NCI-H2227 (cell line): ENCODE data around the gene CLTCL1.

Experiments used
- DNase-seq: peaks from one replicate; lab custom pipeline; 2025; ENCODE audit not compliant: unreplicated experiment; lab: John Stamatoyannopoulos, UW

The CLTCL1 gene

DNA sequence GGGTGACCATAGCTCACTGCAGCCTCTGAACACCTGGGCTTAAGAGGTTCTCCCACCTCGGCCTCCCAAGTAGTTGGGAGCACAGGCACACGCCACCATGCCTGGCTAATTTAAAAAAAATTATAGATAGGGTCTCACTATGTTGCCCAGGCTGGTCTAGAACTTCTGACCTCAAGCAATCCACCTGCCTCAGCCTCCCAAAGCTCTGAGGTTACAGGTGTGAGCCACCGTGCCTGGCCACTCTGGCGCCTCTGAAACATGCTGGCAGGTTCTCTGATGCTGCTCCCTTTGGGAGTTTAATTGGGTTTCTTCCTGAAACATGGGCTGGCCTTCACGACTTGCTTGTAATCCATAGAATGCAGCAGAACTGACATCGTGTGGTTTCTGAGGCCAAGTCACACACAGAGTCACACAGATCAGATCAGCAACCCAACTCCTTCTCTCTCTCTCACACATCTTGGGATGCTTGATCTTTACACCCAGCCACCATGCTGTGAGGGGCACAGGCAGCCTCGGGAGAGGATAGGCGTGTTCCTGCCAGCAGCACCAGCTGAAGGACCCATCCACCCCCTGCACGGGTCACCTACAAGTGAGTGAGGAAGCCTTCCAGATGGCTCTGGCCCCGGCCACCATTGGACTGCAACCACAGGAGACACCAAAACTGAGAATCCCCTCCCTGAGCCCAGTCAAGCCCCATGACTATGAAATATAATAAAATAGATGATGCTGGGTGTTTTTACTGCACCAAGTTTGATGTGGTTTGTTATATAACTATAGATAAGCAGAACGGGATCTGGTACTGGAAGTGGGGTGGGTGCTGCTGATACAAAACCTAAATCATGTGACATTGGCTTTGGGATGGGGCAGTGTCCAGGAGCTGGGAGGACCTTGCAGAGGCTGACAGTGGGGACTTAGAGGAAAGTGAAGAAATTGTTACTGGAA lies 138.3 kb downstream of the CLTCL1 start:
- DNase-seq = no peak

GRCh38 chr22:19151329-19152191 lies 140.0 kb downstream of the CLTCL1 start:
- no peak for DNase-seq

GRCh38 chr22:19150482-19151328 lies 140.8 kb downstream of the CLTCL1 start:
- no peak for DNase-seq

DNA sequence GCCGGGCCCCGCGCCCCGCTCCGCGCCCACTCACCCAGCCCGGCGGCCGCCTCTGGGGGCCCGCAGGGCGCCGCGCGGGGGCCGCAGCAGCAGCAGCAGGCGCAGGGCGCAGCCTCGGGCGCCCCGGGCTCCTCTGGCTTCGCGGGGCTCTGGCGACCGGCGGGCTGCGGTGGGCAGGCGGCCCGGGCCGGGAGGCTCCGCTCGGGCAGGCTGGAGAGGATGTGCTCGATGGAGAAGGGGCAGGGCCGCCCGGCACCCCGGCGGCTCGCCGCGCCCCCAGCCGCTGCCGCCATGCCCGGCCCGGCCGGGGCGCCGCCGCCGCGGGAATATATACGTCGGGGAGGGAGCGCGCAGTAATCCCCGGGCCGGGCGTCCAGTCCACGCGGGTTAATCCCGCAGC lies 141.5 kb downstream of the CLTCL1 start, which contains the start of gene GSC2:
Gene GSC2, minus strand, starts transcription at position 302 of the 400 bp plus-strand sequence. Its CDS starts 9 bp downstream, at position 293.
- no peak for DNase-seq

DNA sequence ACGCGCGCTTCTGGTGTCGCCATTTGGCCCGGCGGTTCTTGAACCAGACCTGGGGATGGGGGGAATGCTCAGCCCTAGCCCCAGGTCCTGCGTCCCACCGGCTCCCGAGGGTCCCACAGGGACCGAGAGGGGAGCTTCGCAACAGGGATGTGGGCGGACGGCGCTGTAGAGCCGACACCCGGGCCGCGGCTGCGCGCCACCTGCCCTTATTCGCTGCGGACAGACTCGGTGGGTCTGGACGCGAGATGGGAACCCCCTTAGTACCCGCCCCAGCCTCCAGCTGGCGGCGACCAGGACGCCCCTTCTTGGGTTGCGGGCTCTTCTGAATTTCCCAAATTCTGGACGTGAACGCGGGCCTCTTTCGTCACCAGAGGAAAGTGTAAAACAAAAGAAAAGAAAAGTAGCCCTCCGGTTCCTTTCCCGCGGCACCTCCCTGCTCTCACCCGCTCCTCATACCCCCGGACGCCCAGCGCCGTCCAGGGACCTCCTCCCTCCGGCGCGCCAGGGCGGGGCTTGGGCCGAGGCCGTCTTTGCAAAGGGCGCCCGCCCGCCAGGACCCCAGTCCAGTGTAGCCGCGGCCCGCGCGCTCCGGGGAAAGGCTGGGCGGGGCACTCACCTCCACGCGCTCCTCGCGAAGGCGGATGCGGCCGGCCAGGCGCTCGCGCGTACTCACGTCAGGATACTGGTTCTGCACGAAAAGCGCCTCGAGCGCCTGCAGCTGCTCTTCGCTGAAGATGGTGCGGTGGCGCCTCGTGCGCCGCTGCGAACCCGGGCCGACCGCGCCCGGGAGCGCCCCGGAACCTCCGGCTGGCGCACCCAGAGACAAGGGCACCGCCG lies 142.3 kb downstream of the CLTCL1 start:
- peak; percentile 60 for DNase-seq

DNA sequence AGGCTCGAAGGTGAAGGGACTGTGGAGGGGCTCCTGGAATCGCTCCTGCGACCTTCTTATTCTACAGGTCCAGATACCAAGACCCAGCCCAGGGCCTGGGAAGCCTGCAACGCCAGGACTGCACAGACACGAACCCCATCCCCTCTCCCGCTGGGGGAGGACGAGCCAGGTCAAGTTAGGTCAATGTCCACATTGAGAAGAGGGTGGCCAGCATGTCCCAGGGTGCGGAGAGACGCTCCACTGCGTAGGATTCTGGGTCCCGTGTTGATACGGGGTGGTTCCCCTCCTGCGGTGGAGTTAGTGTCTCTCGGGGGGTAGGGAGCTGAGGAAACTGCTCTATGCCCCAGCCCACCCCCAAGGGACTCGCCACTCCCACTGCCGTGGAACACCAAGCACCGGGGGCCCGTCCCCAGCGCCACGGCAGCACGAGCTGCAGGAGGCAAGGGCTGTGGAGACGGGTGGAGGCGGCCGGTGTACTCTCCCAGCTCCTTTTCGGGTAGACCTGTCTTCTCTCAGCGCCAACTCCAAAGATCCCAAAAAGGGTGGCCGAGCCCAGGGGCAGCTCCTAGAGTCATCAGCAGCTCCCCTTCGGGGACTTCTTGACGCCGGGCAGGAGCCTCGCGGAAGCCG lies 143.0 kb downstream of the CLTCL1 start:
- no peak for DNase-seq

DNA sequence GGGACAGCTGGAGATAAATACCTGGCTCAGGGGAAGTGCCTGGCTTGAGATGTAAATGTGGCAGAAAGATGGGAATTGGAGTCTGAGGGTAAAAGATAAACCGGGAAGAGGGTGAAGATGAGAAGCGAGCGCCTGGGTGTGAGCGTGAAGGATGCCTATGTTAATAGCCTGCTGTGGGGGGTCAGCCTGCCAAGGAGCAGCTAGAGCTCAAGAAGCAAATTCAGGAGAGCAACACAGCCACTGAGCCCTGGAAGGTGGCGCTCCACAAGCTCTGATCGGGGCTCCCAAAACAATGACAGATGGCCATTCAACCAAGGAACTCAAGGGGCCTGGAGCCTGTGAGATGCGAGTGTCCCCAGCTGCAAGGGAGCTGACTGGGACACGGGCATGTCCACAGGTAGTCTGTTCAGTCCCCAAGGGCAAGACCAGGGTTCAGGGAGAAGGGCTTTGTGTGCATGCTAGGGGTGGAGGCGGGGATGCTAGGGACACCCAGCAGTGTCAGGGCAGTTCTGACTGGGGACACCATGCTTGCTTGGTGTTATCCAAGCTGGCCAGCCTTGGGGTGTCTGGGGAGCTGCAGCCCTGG lies 144.2 kb downstream of the CLTCL1 start:
- no peak for DNase-seq

GRCh38 chr22:19146215-19146968 lies 145.1 kb downstream of the CLTCL1 start:
- DNase-seq = no peak

DNA sequence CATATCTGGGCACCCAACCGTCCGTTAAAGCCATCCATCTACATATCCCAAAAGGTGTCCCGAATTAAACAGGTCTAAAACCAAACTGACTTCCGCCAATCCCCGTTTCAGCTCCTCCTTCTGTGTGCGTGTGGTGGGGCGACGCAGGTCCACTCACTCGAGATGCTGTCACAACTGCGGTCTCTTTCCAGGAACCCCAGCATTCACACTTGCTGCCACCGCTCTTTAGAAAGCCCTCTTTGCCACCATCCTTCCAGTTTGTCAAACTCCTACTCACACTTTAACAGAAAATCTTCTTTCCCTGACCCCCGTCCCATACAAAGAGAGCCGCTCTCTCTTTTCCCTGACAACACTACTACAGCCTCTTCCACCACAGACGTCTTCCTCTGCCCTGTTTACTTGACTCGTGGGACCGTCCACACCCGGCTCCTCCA lies 147.5 kb downstream of the CLTCL1 start:
- peak; percentile 17 for DNase-seq

DNA sequence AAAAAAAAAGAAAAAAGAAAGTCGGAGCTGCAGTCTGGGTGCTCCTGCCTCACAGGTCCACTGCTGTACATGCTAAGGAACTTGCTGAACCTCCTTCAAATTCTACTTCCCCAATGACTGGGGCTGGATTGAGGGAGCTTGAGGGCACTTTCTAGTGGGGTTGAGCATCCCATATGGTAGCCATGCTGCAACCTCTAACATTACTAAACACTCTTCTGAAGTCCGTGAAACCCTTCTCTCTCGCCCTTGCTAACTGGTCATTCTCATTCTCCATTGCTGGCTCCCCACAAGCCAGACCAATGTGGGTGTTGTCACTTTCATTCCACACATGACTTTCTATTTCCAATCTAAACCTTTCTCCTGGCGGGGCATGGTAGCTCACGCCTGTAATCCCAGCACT lies 148.3 kb downstream of the CLTCL1 start:
- no peak for DNase-seq

- DNase-seq = no peak
Measured at GRCh38 chr22:19142394-19142793, 149.1 kb downstream of the CLTCL1 start.

DNA sequence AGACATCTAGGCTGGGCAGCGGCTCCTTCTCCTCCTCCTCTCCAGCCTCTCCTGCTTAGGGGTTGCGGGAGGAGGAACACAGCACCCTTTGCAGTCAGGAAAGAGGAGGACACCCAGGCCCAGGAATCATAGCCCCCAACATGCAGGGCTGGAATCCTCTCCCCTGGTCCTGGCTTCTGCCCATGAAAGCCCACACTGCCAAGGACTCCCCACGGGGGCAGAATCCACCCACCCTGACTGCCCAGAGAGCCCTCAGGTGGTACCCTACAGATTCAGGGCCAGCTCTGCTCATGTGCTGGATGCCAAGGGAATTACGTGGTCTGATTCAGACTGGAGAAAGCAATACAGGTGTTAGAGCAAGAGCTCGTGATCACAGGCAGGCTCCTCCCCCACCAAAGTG lies 151.5 kb downstream of the CLTCL1 start:
- DNase-seq = no peak

GRCh38 chr22:19139001-19139356 lies 152.5 kb downstream of the CLTCL1 start:
- no peak for DNase-seq

DNA sequence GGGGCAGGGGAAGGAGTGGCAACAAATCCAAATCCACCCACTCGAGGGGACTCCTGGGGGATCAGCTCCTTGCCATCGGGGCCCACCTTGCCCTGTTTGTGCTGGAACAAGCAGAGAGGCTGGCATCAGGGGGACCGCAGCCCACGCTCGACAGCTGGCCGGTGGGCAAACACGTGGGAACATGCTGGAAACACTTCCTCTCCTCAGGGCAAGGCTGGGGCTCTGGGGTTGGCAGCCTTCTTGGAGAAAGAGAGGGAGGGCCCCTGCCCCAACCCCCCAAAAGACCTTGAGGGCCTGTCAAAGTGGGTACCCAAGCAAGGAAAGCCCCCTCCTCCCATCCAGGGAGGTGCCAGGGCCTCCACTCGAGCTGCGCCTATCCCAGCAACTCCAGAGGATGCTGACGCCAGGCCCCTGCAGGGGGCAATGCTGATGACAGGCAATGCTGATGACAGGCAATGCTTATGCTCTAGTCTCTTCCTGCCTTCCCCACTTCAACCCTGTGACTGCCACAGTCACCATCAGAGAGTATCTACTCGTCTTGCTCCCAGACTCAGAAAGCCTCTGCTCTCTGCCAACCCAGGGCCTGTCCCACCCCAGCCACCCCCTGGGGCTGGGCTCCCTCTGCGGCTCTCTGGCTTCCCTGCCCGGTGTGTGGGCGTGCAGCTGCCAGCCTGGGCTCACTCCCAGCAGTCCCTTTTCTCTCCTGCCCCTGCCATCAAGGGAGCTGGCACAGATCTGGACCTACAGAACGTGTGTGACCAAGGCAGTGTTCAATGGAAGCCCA lies 153.1 kb downstream of the CLTCL1 start:
- DNase-seq = no peak

- DNase-seq = no peak
Measured at GRCh38 chr22:19137384-19138216, 153.9 kb downstream of the CLTCL1 start.

GRCh38 chr22:19136915-19137314 lies 154.6 kb downstream of the CLTCL1 start:
- DNase-seq = no peak

- DNase-seq = no peak
Measured at GRCh38 chr22:19134874-19135273, 156.6 kb downstream of the CLTCL1 start.
